NB4 (cell line): ENCODE results near the gene CXCL11.

Source experiments
- CTCF ChIP-seq: IDR thresholded peaks from one replicate; pipeline ENCODE4 v1.5.1; 2012; ENCODE audit warnings: low read depth, low read length
- MAX ChIP-seq: IDR thresholded peaks from 2 replicates; pipeline ENCODE4 v1.6.1; 2011; ENCODE audit warnings: low read depth, low read length
- POLR2A ChIP-seq: IDR thresholded peaks from 2 replicates; pipeline ENCODE4 v1.6.1; 2011; ENCODE audit warnings: mild to moderate bottlenecking; ENCODE audit not compliant: insufficient read length; ENCODE audit errors: extremely low read depth

DNA sequence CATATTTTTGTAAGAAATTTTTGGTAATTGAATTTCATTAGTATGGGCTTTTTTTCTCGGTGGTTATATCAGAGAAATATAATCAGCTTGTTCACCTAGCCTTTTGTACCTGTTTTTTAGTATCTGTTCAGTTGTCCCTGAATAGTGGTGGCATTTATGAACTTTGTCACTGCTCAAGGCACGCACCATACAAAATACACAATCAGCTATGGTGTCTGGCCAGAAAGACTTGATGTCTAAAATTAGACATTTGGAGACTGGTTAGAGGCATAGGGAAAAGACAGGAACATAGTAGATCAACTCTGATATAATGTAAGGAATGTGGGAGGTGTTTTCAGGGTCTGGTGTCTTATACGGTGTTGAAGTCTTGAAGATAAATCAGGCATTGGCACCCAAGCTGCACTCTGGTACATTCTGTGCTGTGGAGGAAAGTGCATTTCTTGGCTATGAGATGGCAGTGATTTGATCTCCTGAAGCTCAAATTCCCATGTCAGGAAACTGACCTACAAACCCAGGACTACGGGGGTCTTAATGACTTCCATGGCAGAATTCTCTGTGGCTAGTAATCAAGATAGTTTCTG lies 42.3 kb upstream of the CXCL11 start:
- TF ChIP-seq POLR2A (no peak), CTCF (no peak), MAX (no peak)
